SK-N-SH treated with all-trans-retinoic acid at 6 μM for 48 hours (cell line): ENCODE results near the gene CRLF1.

ENCODE experiments used
- ATAC-seq: fragments of 200-7000 bp; cut with Tn5 transposase; 3 replicates; pipeline ENCODE4 v1.9.1; 2020; ENCODE audit warnings: mild to moderate bottlenecking, moderate library complexity
- ARNTL ChIP-seq: fragments of 450-650 bp; formaldehyde crosslinking; IDR thresholded peaks from 2 replicates; pipeline ENCODE4 v1.5.0; 2020; ENCODE audit warnings: low read depth, mild to moderate bottlenecking, moderate library complexity, borderline replicate concordance
- BACH2 ChIP-seq: fragments of 250-450 bp; sonication (Bioruptor Pico); IDR thresholded peaks from 2 replicates; pipeline ENCODE4 v1.9.0; 2021; ENCODE audit warnings: mild to moderate bottlenecking, borderline replicate concordance
- CREB5 ChIP-seq: fragments of 250-450 bp; sonication (Bioruptor Pico); IDR thresholded peaks from 2 replicates; pipeline ENCODE4 v1.5.1; 2020; ENCODE audit warnings: low read depth, mild to moderate bottlenecking, moderate library complexity
- CSDC2 ChIP-seq: fragments of 250-450 bp; sonication (Bioruptor Pico); IDR thresholded peaks from 2 replicates; pipeline ENCODE4 v1.5.0; 2020; ENCODE audit warnings: mild to moderate bottlenecking, moderate library complexity
- CSRNP3 ChIP-seq: fragments of 250-450 bp; sonication (Bioruptor Pico); IDR thresholded peaks from 2 replicates; pipeline ENCODE4 v1.5.1; 2021; ENCODE audit warnings: mild to moderate bottlenecking, moderate library complexity
- GLIS3 ChIP-seq: fragments of 250-450 bp; sonication (Bioruptor Pico); IDR thresholded peaks from 2 replicates; pipeline ENCODE4 v1.5.0; 2020; ENCODE audit warnings: mild to moderate bottlenecking, moderate library complexity
- OSR1 ChIP-seq: fragments of 250-450 bp; sonication (Bioruptor Pico); IDR thresholded peaks from 2 replicates; pipeline ENCODE4 v1.8.0; 2022; ENCODE audit warnings: moderate library complexity, mild to moderate bottlenecking, inconsistent platforms
- PATZ1 ChIP-seq: fragments of 250-450 bp; sonication (Bioruptor Pico); IDR thresholded peaks from 2 replicates; pipeline ENCODE4 v1.8.0; 2020; ENCODE audit warnings: mild to moderate bottlenecking, moderate library complexity, borderline replicate concordance
- POU6F1 ChIP-seq: fragments of 250-450 bp; sonication (Bioruptor Pico); IDR thresholded peaks from 2 replicates; pipeline ENCODE4 v1.8.0; 2021; ENCODE audit warnings: low read depth, mild to moderate bottlenecking, moderate library complexity, borderline replicate concordance
- PPARA ChIP-seq: fragments of 250-450 bp; sonication (Bioruptor Pico); IDR thresholded peaks from 2 replicates; pipeline ENCODE4 v1.5.0; 2020; ENCODE audit warnings: mild to moderate bottlenecking, borderline replicate concordance
- SNAI2 ChIP-seq: fragments of 250-450 bp; sonication (Bioruptor Pico); IDR thresholded peaks from 2 replicates; pipeline ENCODE4 v1.5.0; 2020; ENCODE audit warnings: mild to moderate bottlenecking, moderate library complexity
- TCF4 ChIP-seq: fragments of 250-450 bp; sonication (Bioruptor Pico); IDR thresholded peaks from 2 replicates; pipeline ENCODE4 v1.8.0; 2021; ENCODE audit warnings: mild to moderate bottlenecking, moderate library complexity, borderline replicate concordance
- TOX ChIP-seq: fragments of 250-450 bp; sonication (Bioruptor Pico); IDR thresholded peaks from 2 replicates; pipeline ENCODE4 v1.8.0; 2021; ENCODE audit warnings: mild to moderate bottlenecking, moderate library complexity, borderline replicate concordance
- TSHZ2 ChIP-seq: fragments of 250-450 bp; sonication (Bioruptor Pico); IDR thresholded peaks from 2 replicates; pipeline ENCODE4 v1.5.0; 2020; ENCODE audit warnings: mild to moderate bottlenecking, moderate library complexity
- ZFP3 ChIP-seq: fragments of 250-450 bp; sonication (Bioruptor Pico); IDR thresholded peaks from 2 replicates; pipeline ENCODE4 v1.5.0; 2020; ENCODE audit warnings: mild to moderate bottlenecking, moderate library complexity
- ZNF565 ChIP-seq: fragments of 450-650 bp; formaldehyde crosslinking; conservative IDR thresholded peaks from 2 replicates; pipeline ENCODE4 v1.5.0; 2020; ENCODE audit warnings: low read depth, mild to moderate bottlenecking, moderate library complexity
- ZNF70 ChIP-seq: fragments of 450-650 bp; formaldehyde crosslinking; IDR thresholded peaks from 2 replicates; pipeline ENCODE4 v1.5.0; 2020; ENCODE audit warnings: mild to moderate bottlenecking, moderate library complexity
- ZNF8 ChIP-seq: fragments of 450-650 bp; formaldehyde crosslinking; IDR thresholded peaks from 2 replicates; pipeline ENCODE4 v1.5.0; 2020; ENCODE audit warnings: mild to moderate bottlenecking, moderate library complexity

Gene CRLF1

GRCh38 chr19:18608805-18609716 lies 2.5 kb upstream of the CRLF1 start:
- TF ChIP-seq PATZ1 (CRISPR knock-in tag) (no peak), CSDC2 (no peak), ZNF565 (no peak), CSRNP3 (CRISPR knock-in tag) (no peak), PPARA (CRISPR knock-in tag) (no peak), ZFP3 (CRISPR knock-in tag) (no peak), BACH2 (CRISPR knock-in tag) (no peak), ZNF8 (CRISPR knock-in tag) (no peak), CREB5 (CRISPR knock-in tag) (no peak), ZNF70 (CRISPR knock-in tag) (no peak)

GRCh38 chr19:18608102-18608804 lies 1.7 kb upstream of the CRLF1 start:
- no peak for TF ChIP-seq TOX (CRISPR knock-in tag)
- TF ChIP-seq SNAI2: no peak
- no peak for TF ChIP-seq BACH2 (CRISPR knock-in tag)
- TF ChIP-seq OSR1: no peak
- TF ChIP-seq POU6F1 (CRISPR knock-in tag): no peak
- no peak for TF ChIP-seq ZNF8 (CRISPR knock-in tag)
- no peak for TF ChIP-seq CSDC2
- TF ChIP-seq ZNF70 (CRISPR knock-in tag): no peak
- no peak for TF ChIP-seq GLIS3
- no peak for TF ChIP-seq ARNTL (CRISPR knock-in tag)
- TF ChIP-seq TSHZ2 (CRISPR knock-in tag): no peak
- TF ChIP-seq TCF4: no peak
- no peak for ATAC-seq

More at GRCh38 chr19:18608805-18609716, 2.5 kb upstream of the CRLF1 start:
- no peak for ATAC-seq
